A673 (cell line): ENCODE results near the gene SLC4A4.

Experiments
- EZH2 ChIP-seq: fragments of 200-600 bp; sonication (generic); IDR thresholded peaks from 2 replicates; pipeline ENCODE4 v1.6.1; 2017; ENCODE audit warnings: borderline replicate concordance, low read depth, mild to moderate bottlenecking, mixed read lengths, antibody characterized with exemption, low read length; ENCODE audit not compliant: poor library complexity, severe bottlenecking
- TF ChIP-seq, protein P1 (sequence below): fragments of 300-800, 200-600 bp; sonication (generic); conservative IDR thresholded peaks from 2 replicates; pipeline ENCODE4 v1.5.1; 2017; ENCODE audit warnings: low read depth, mild to moderate bottlenecking, antibody characterized with exemption, low read length, moderate library complexity, mixed read lengths

DNA sequence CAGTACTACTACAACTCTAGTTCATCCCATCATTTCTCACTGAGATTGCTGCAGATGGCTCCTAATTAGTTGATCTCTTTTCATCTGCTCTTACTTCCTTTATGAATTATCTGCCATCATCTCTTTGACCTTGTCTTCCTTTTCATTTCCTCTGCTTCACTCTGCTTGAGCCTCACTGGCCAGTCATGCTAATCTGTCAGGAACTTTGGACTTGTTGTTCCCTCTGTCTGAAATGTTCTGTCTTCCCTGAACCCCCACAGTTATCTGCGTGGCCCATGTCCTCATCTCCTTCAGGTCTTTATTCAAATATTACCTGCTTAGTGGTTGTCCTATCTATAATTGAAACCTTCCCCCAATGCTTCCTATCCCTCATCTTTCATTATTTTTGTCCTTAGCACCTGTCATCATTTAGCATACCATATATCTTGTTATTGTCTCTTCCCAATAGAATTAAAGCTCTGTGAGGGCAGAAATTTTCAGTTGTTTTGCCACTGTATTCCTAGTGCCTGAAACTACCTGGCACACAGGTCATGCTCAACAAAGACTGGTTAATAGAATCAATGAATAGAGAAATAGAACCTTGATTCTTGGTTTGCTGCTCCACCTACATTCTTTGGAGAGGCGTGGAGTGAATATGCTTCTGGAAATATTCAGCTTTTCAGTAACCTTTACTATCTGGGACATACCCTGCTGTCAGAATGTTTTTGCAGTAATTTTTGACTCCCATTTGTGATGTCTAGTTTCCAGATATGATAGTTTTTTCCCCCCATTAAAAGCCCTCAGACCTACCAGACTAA is 5.0 kb downstream of the SLC4A4 start:
- TF ChIP-seq, protein P1, sequence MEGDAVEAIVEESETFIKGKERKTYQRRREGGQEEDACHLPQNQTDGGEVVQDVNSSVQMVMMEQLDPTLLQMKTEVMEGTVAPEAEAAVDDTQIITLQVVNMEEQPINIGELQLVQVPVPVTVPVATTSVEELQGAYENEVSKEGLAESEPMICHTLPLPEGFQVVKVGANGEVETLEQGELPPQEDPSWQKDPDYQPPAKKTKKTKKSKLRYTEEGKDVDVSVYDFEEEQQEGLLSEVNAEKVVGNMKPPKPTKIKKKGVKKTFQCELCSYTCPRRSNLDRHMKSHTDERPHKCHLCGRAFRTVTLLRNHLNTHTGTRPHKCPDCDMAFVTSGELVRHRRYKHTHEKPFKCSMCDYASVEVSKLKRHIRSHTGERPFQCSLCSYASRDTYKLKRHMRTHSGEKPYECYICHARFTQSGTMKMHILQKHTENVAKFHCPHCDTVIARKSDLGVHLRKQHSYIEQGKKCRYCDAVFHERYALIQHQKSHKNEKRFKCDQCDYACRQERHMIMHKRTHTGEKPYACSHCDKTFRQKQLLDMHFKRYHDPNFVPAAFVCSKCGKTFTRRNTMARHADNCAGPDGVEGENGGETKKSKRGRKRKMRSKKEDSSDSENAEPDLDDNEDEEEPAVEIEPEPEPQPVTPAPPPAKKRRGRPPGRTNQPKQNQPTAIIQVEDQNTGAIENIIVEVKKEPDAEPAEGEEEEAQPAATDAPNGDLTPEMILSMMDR = no peak
- no peak for TF ChIP-seq EZH2
